Immature natural killer cell (primary cell): ENCODE measurements around the gene LRRFIP1. TPM values are rescaled to one million over a fixed set of nuclear protein-coding genes. Genes with fewer than 3 reads are reported as not detected.
A peak's percentile ranks its signal among the peaks of the same experiment; 100 is the strongest.
"Not testable (repeated sequence)": the region's sequence is repeated elsewhere in the genome, so short reads cannot be mapped to it uniquely, and the experiment has no call there.

ENCODE experiments used
- DNase-seq, 3 donors: peaks; one replicate each; pipeline ENCODE4 v3.0.0; 2022; ENCODE audit warnings: mixed read lengths in 1 of 3
- H3K27ac Mint-ChIP-seq, 6 donors: one replicate each; pipeline ENCODE4 v1.8.0; 2020; ENCODE audit warnings: mixed read lengths in 6 of 6, mild to moderate bottlenecking in 5 of 6, inconsistent platforms in 4 of 6, moderate library complexity in 3 of 6
- H3K27me3 Mint-ChIP-seq, 3 donors: one replicate each; pipeline ENCODE4 v1.8.0; 2020 to 2021; ENCODE audit warnings: low read depth in 3 of 3, mild to moderate bottlenecking in 3 of 3, mixed read lengths in 3 of 3, moderate library complexity in 3 of 3, inconsistent platforms in 1 of 3
- H3K36me3 Mint-ChIP-seq, 3 donors: one replicate each; pipeline ENCODE4 v1.8.0; 2020; ENCODE audit warnings: mixed read lengths in 3 of 3, inconsistent platforms in 2 of 3, mild to moderate bottlenecking in 2 of 3
- H3K4me1 Mint-ChIP-seq, 2 donors: one replicate each; pipeline ENCODE4 v1.8.0; 2020; ENCODE audit warnings: inconsistent platforms in 2 of 2, mild to moderate bottlenecking in 2 of 2, mixed read lengths in 2 of 2, moderate library complexity in 1 of 2
- H3K4me3 Mint-ChIP-seq, 5 donors: one replicate each; pipeline ENCODE4 v1.8.0; 2020; ENCODE audit warnings: mild to moderate bottlenecking in 5 of 5, mixed read lengths in 5 of 5, inconsistent platforms in 3 of 5, moderate library complexity in 3 of 5
- H3K9me3 Mint-ChIP-seq, 6 donors: one replicate each; pipeline ENCODE4 v1.8.0; 2020; ENCODE audit warnings: mild to moderate bottlenecking in 6 of 6, mixed read lengths in 6 of 6, inconsistent platforms in 4 of 6, moderate library complexity in 3 of 6
- polyA plus RNA-seq, 3 donors: library from polyadenylated mRNA; unstranded; fragments of 300-500 nt; fragmentation: Illumina TruSeq; gene quantifications; one replicate each; pipeline ENCODE4 v1.2.3, GENCODE V29; 2021

LRRFIP1 gene
- polyA plus RNA-seq, 3 donors from 2014 or later: 62.5 to 137 (median 80.0) TPM

- no peak for DNase-seq
- Mint-ChIP-seq H3K27ac (no peak overlapping the region), H3K9me3 (peaks cover 0 to under 1% (median 0%) of the 10 kb centered on the region in 6 donors), H3K4me3 (no peak overlapping the region), H3K4me1 (peaks cover 0 to 3% of the 10 kb centered on the region in 2 donors), H3K36me3 (no peaks in the 10 kb centered on the region), H3K27me3 (peaks cover 0 to 3% (median 2%) of the 10 kb centered on the region in 3 donors)
Observed at GRCh38 chr2:237592425-237592980, 34.9 kb upstream of the LRRFIP1 start.

- DNase-seq: no peak
- no peak overlapping the region for H3K4me3 Mint-ChIP-seq
- peaks cover 0 to 4% of the 10 kb centered on the region in 2 donors for H3K4me1 Mint-ChIP-seq
- H3K9me3 Mint-ChIP-seq: peaks cover 0 to 2% (median 0%) of the 10 kb centered on the region in 6 donors
- H3K27ac Mint-ChIP-seq: no peak overlapping the region
- peaks cover 0 to 3% (median 2%) of the 10 kb centered on the region in 3 donors for H3K27me3 Mint-ChIP-seq
- no peaks in the 10 kb centered on the region for H3K36me3 Mint-ChIP-seq
Observed at GRCh38 chr2:237593036-237593435, 34.4 kb upstream of the LRRFIP1 start.

- Mint-ChIP-seq H3K27me3 (peaks cover 0 to 2% (median 0%) of the 10 kb centered on the region in 3 donors), H3K9me3 (peaks cover 0 to 2% (median 0%) of the 10 kb centered on the region in 6 donors), H3K4me3 (no peak overlapping the region), H3K4me1 (peaks cover 0 to 4% of the 10 kb centered on the region in 2 donors), H3K36me3 (no peaks in the 10 kb centered on the region), H3K27ac (peak overlapping the region in 2 of 6 donors; percentile 21 to 61)
- no peak for DNase-seq
Observed at GRCh38 chr2:237593596-237594320, 33.6 kb upstream of the LRRFIP1 start.

GRCh38 chr2:237594514-237594871 lies 32.9 kb upstream of the LRRFIP1 start:
- Mint-ChIP-seq H3K36me3 (no peaks in the 10 kb centered on the region), H3K27ac (no peak overlapping the region), H3K4me3 (no peak overlapping the region), H3K4me1 (peaks cover 0 to 4% of the 10 kb centered on the region in 2 donors), H3K27me3 (peaks cover 0 to 3% (median 0%) of the 10 kb centered on the region in 3 donors), H3K9me3 (peaks cover 0 to 2% (median 0%) of the 10 kb centered on the region in 6 donors)
- DNase-seq: no peak

GRCh38 chr2:237595829-237596519 lies 31.4 kb upstream of the LRRFIP1 start:
- H3K9me3 Mint-ChIP-seq, H3K36me3 Mint-ChIP-seq, H3K4me1 Mint-ChIP-seq, H3K27me3 Mint-ChIP-seq, H3K4me3 Mint-ChIP-seq, DNase-seq: not testable (repeated sequence)
- H3K27ac Mint-ChIP-seq: peak overlapping the region in 4 of 6 donors; percentile 37 to 62 (median 51)

GRCh38 chr2:237596520-237597195 lies 30.7 kb upstream of the LRRFIP1 start:
- Mint-ChIP-seq H3K27ac (peak overlapping the region in 4 of 6 donors; percentile 16 to 62 (median 45)), H3K4me3 (no peak overlapping the region), H3K27me3 (peaks cover 0 to 2% (median 2%) of the 10 kb centered on the region in 3 donors), H3K4me1 (peaks cover 0 to 4% of the 10 kb centered on the region in 2 donors), H3K9me3 (peaks cover 0 to 2% (median 0%) of the 10 kb centered on the region in 6 donors), H3K36me3 (no peaks in the 10 kb centered on the region)
- no peak for DNase-seq

GRCh38 chr2:237597196-237598145 lies 29.9 kb upstream of the LRRFIP1 start:
- H3K4me1 Mint-ChIP-seq: peaks cover 1 to 4% of the 10 kb centered on the region in 2 donors
- no peaks in the 10 kb centered on the region for H3K36me3 Mint-ChIP-seq
- H3K4me3 Mint-ChIP-seq: no peak overlapping the region
- H3K27ac Mint-ChIP-seq: peak overlapping the region in 4 of 6 donors; percentile 16 to 89 (median 51)
- peaks cover 0 to 2% (median 0%) of the 10 kb centered on the region in 6 donors for H3K9me3 Mint-ChIP-seq
- DNase-seq: no peak
- H3K27me3 Mint-ChIP-seq: peaks cover 0 to 2% (median 1%) of the 10 kb centered on the region in 3 donors

GRCh38 chr2:237598468-237599208 lies 28.7 kb upstream of the LRRFIP1 start:
- peak overlapping the region in 5 of 6 donors; percentile 50 to 76 (median 64) for H3K27ac Mint-ChIP-seq
- H3K4me1 Mint-ChIP-seq: peaks cover 13 to 14% of the 10 kb centered on the region in 2 donors
- H3K9me3 Mint-ChIP-seq: peaks cover 0 to 2% (median 0%) of the 10 kb centered on the region in 6 donors
- no peaks in the 10 kb centered on the region for H3K36me3 Mint-ChIP-seq
- H3K4me3 Mint-ChIP-seq: no peak overlapping the region
- no peak for DNase-seq
- peaks cover 2 to 4% (median 2%) of the 10 kb centered on the region in 3 donors for H3K27me3 Mint-ChIP-seq

GRCh38 chr2:237599465-237600110 lies 27.8 kb upstream of the LRRFIP1 start:
- H3K4me3 Mint-ChIP-seq: no peak overlapping the region
- peaks cover 0 to 2% (median 0%) of the 10 kb centered on the region in 6 donors for H3K9me3 Mint-ChIP-seq
- H3K4me1 Mint-ChIP-seq: peaks cover 19 to 21% of the 10 kb centered on the region in 2 donors
- H3K36me3 Mint-ChIP-seq: no peaks in the 10 kb centered on the region
- DNase-seq: no peak
- H3K27me3 Mint-ChIP-seq: peaks cover 2 to 6% (median 3%) of the 10 kb centered on the region in 3 donors
- peak overlapping the region in 5 of 6 donors; percentile 30 to 79 (median 45) for H3K27ac Mint-ChIP-seq

GRCh38 chr2:237600205-237600846 lies 27.1 kb upstream of the LRRFIP1 start:
- Mint-ChIP-seq H3K27ac (peak overlapping the region in 5 of 6 donors; percentile 36 to 90 (median 79)), H3K4me1 (peaks cover 19 to 23% of the 10 kb centered on the region in 2 donors), H3K4me3 (no peak overlapping the region), H3K9me3 (peaks cover 0 to 2% (median 0%) of the 10 kb centered on the region in 6 donors), H3K27me3 (peaks cover 2 to 6% (median 3%) of the 10 kb centered on the region in 3 donors), H3K36me3 (no peaks in the 10 kb centered on the region)
- DNase-seq: no peak

- H3K4me1 Mint-ChIP-seq: peaks cover 19 to 21% of the 10 kb centered on the region in 2 donors
- peaks cover 0 to 2% (median 0%) of the 10 kb centered on the region in 6 donors for H3K9me3 Mint-ChIP-seq
Observed at GRCh38 chr2:237601453-237602116, 25.8 kb upstream of the LRRFIP1 start.

More at GRCh38 chr2:237601453-237602116, 25.8 kb upstream of the LRRFIP1 start:
- peaks cover 2 to 6% (median 3%) of the 10 kb centered on the region in 3 donors for H3K27me3 Mint-ChIP-seq
- H3K4me3 Mint-ChIP-seq: no peak overlapping the region
- peak overlapping the region; percentile 75 to 98 (median 89) for H3K27ac Mint-ChIP-seq
- no peaks in the 10 kb centered on the region for H3K36me3 Mint-ChIP-seq
- DNase-seq: no peak
